HFFc6 (cell line): Measurements from ENCODE around the gene FGGY. TPM values are rescaled to one million over a fixed set of nuclear protein-coding genes. Genes with fewer than 3 reads are reported as not detected.
"Not testable (repeated sequence)": the region's sequence is repeated elsewhere in the genome, so short reads cannot be mapped to it uniquely, and the experiment has no call there.

Experiments
- DNase-seq: peaks from one replicate; pipeline ENCODE4 v3.0.0-alpha.2; 2018
- H3K27ac Mint-ChIP-seq: 2 replicates; pipeline ENCODE4 v1.8.0; 2020; ENCODE audit warnings: mild to moderate bottlenecking, mixed read lengths
- H3K27me3 Mint-ChIP-seq: 2 replicates; pipeline ENCODE4 v1.8.0; 2021; ENCODE audit warnings: mild to moderate bottlenecking, moderate library complexity, mixed read lengths; ENCODE audit not compliant: insufficient read depth
- H3K36me3 Mint-ChIP-seq: 2 replicates; pipeline ENCODE4 v1.8.0; 2021; ENCODE audit warnings: low read depth, mixed read lengths
- H3K4me1 Mint-ChIP-seq: 2 replicates; pipeline ENCODE4 v1.8.0; 2020; ENCODE audit warnings: low read depth, mixed read lengths
- H3K4me3 Mint-ChIP-seq: 2 replicates; pipeline ENCODE4 v1.8.0; 2020; ENCODE audit warnings: mild to moderate bottlenecking, moderate library complexity, mixed read lengths
- H3K9me3 Mint-ChIP-seq: 2 replicates; pipeline ENCODE4 v1.8.0; 2020; ENCODE audit warnings: mild to moderate bottlenecking, mixed read lengths
- total RNA-seq, 6 experiments: library from RNA; stranded (reverse); fragmentation: NEBNext Ultra II Directional; extraction: Animal tissue kit (Norgen Biotek cat#: 25700); gene quantifications; 2 replicates in 1 of 6; 3 replicates in 5 of 6; pipeline ENCODE4 v1.2.3, GENCODE V29; 2021
- TF ChIP-seq, protein P1 (sequence below): fragments of 200-600 bp; sonication (generic); IDR thresholded peaks from 2 replicates; pipeline ENCODE4 v1.5.0; 2021; ENCODE audit warnings: antibody characterized with exemption, mild to moderate bottlenecking

The FGGY gene
- total RNA-seq, 6 experiments from 2014 or later = 16.4 to 20.1 (median 18.7) TPM

DNA sequence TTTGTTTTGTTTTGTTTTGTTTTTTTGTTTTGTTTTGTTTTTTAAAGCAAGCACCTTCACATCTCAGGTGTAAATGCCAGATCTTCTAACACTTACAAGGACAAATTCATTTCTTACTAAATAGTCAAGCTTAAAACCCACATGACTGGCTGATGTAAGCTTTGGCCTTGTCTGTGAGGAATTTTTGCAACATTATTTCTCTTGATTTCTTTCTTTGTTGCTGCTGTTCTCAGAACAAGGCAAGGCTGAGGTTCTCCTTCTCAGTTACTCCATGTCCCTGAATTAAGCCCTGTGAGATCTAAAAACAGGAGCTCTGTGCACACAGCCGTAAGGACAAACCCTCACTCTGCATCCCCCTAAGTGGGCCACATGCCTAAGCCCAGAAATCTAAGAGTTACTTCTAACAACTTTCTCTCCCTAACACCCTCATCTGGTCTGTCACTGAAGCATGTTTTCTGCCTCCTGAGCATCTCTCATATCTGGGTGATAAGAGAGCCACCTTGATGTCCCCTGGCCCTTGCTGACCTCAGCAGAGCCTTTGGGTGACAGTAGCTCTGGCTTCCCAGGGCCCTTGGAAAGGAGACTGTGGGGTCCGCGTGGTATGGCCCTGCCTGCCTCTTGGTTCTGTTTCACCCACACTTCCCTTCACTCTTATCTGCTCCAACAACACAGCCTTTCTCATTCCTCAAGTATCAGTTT is 436.7 kb downstream of the FGGY start:
- H3K4me1 Mint-ChIP-seq = peaks cover 70% of the 10 kb centered on the region
- H3K27ac Mint-ChIP-seq = peak overlapping the region; percentile 54
- DNase-seq = no peak
- H3K9me3 Mint-ChIP-seq = peaks cover 26% of the 10 kb centered on the region
- H3K4me3 Mint-ChIP-seq = no peak overlapping the region
- H3K27me3 Mint-ChIP-seq = no peaks in the 10 kb centered on the region
- peaks cover 33% of the 10 kb centered on the region for H3K36me3 Mint-ChIP-seq
- TF ChIP-seq, protein P1, sequence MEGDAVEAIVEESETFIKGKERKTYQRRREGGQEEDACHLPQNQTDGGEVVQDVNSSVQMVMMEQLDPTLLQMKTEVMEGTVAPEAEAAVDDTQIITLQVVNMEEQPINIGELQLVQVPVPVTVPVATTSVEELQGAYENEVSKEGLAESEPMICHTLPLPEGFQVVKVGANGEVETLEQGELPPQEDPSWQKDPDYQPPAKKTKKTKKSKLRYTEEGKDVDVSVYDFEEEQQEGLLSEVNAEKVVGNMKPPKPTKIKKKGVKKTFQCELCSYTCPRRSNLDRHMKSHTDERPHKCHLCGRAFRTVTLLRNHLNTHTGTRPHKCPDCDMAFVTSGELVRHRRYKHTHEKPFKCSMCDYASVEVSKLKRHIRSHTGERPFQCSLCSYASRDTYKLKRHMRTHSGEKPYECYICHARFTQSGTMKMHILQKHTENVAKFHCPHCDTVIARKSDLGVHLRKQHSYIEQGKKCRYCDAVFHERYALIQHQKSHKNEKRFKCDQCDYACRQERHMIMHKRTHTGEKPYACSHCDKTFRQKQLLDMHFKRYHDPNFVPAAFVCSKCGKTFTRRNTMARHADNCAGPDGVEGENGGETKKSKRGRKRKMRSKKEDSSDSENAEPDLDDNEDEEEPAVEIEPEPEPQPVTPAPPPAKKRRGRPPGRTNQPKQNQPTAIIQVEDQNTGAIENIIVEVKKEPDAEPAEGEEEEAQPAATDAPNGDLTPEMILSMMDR = no peak

DNA sequence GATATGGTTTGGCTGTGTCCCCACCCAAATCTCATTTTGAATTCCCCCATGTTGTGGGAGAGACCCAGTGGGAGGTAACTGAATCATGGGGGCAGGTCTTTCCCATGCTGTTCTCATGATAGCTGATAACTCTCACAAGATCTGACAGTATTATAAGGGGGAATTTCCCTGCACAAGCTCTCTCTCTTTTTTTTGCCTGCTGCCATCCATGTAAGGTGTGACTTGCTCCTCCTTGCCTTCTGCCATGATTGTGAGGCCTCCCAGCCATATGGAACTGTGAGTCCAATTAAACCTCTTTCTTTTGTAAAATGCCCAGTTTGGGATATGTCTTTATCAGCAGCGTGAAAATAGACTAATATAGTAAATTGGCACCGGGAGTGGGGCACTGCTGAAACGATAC is 439.0 kb downstream of the FGGY start:
- not testable (repeated sequence) for H3K27me3 Mint-ChIP-seq, H3K27ac Mint-ChIP-seq, H3K4me3 Mint-ChIP-seq, DNase-seq
- Mint-ChIP-seq H3K4me1 (peaks cover 65% of the 10 kb centered on the region), H3K9me3 (peaks cover 20% of the 10 kb centered on the region), H3K36me3 (peaks cover 29% of the 10 kb centered on the region)

DNA sequence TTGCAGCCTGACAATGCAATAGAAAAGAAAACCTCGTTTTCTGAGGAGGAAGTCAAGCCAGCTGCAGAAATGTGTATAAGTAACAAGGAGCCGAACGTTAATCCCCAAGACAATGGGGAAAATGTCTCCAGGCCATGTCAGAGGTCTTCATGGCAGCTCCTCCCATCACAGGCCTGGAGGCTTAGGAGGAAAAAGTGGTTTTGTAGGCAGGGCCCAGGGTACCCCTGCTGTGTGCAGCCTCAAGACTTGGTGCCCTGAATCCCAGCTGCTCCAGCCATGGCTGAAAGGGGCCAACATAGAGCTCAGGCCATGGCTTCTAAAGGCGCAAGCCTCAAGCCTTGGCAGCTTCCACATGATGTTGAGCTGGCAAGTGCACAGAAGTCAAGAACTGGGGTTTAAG is 439.9 kb downstream of the FGGY start:
- H3K27ac Mint-ChIP-seq = no peak overlapping the region
- peaks cover 29% of the 10 kb centered on the region for H3K36me3 Mint-ChIP-seq
- TF ChIP-seq, protein P1 = no peak
- peaks cover 20% of the 10 kb centered on the region for H3K9me3 Mint-ChIP-seq
- no peaks in the 10 kb centered on the region; the same call in 1 of the 2 replicates for H3K27me3 Mint-ChIP-seq
- no peak for DNase-seq
- H3K4me3 Mint-ChIP-seq = no peak overlapping the region
- peaks cover 57% of the 10 kb centered on the region for H3K4me1 Mint-ChIP-seq

DNA sequence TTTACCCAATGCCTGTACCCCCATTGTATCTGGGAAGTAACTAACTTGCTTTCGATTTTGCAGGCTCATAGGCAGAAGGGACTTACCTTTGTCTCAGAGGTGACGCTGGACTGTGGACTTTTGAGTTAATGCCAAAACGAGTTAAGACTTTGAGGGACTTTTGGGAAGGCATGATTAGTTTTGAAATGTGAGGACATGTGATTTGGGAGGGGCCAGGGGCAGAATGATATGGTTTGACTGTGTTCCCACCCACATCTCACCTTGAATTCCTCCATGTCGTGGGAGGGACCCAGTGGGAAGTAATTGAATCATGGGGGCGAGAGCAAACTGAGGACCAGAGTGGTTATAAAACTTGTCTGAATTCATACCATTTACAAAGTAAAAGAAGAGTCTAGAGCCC is 440.7 kb downstream of the FGGY start:
- H3K9me3 Mint-ChIP-seq = peaks cover 20% of the 10 kb centered on the region
- no peaks in the 10 kb centered on the region; the same call in 1 of the 2 replicates for H3K27me3 Mint-ChIP-seq
- peaks cover 29% of the 10 kb centered on the region for H3K36me3 Mint-ChIP-seq
- peaks cover 48% of the 10 kb centered on the region for H3K4me1 Mint-ChIP-seq
- no peak overlapping the region for H3K27ac Mint-ChIP-seq
- H3K4me3 Mint-ChIP-seq = no peak overlapping the region
- no peak for DNase-seq
- TF ChIP-seq, protein P1 = no peak

DNA sequence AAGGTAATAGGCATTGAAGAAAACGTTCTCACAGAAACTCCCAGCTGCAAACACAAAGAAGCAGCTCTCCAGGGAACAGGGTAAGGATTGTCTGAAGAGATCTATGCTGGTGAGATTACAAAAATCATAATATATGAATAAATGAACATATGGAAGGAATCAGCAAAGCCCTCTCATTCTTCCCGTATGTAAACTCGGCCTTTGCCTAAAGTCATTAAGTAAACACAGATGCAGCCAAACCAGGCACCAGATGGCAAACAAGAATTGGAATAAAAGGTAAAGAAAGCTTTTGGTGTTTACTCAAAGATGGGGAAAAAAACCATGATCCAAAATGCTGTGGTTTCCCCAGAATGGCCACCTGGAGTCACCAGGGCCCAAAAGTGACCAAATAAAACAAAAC is 441.3 kb downstream of the FGGY start:
- DNase-seq = peak; percentile 10
- H3K4me3 Mint-ChIP-seq = peak overlapping the region; percentile 27; the same call in 1 of the 2 replicates
- TF ChIP-seq, protein P1 = no peak
- H3K36me3 Mint-ChIP-seq = peaks cover 29% of the 10 kb centered on the region
- peaks cover 20% of the 10 kb centered on the region for H3K9me3 Mint-ChIP-seq
- no peaks in the 10 kb centered on the region; the same call in 1 of the 2 replicates for H3K27me3 Mint-ChIP-seq
- peak overlapping the region; percentile 65; the same call in 1 of the 2 replicates for H3K27ac Mint-ChIP-seq
- H3K4me1 Mint-ChIP-seq = peaks cover 43% of the 10 kb centered on the region

DNA sequence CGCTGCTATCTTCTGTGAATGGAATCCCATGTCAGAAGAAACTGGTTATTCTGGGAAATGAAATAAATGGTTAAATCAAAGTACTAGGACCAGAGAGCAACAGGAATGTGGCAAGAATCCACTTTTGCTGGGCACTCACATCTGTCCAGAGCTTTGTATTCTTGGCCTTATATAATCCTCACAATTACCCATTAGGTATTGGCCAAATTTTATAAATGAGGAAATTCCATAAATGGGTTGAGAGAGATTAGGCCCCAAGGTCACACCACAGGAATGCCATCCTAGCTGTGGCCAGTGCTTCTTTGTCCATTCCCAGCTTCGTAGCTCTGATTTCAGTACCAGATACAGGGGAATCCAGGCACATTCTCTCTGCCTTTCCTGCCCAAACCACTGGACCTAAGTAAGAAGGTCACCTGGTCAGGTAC is 441.7 kb downstream of the FGGY start:
- H3K9me3 Mint-ChIP-seq = peaks cover 20% of the 10 kb centered on the region
- H3K36me3 Mint-ChIP-seq = peaks cover 29% of the 10 kb centered on the region
- peak overlapping the region; percentile 72 for H3K27ac Mint-ChIP-seq
- DNase-seq = peak; percentile 66
- TF ChIP-seq, protein P1 = no peak
- H3K27me3 Mint-ChIP-seq = no peaks in the 10 kb centered on the region; the same call in 1 of the 2 replicates
- H3K4me1 Mint-ChIP-seq = peaks cover 39% of the 10 kb centered on the region
- H3K4me3 Mint-ChIP-seq = peak overlapping the region; percentile 40
